Fibroblast of peridontal ligament (primary cell): ENCODE measurements around the gene WNT9A.

Experiments used
- DNase-seq: peaks from one replicate; pipeline ENCODE4 v3.0.0-alpha.2; 2010; ENCODE audit errors: extremely low read depth

Gene WNT9A

DNA sequence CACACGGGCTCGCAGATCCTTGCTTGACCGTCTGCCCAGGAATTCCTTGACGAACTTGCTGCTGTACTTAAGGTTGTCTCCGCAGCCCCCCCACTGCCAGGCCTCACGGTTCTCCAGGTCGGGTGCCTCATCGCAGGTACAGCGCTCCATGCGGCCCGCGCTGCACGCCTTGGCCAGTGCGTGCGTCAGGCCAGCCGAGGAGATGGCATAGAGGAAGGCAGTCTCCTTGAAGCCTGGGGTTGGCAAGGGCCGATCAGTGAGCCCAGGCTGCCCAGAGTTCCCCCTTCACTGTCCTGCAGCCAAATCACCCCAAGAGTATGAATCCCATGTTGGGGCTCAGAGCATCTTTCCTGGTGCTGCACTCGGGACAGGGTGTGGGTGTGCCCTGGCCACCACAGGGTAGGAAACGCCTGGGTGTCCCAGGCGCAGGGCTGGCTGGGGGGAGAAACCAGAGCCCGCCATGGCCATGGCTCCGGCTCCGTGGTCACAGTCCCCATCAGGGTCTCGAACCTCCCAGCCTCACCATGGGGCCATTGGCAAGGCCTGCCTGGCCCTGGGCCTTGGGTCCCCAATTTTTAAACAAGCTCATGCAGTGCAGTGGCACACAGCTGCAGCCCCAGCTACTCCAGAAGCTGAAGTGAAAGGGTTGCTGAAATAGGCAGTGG, 23.4 kb downstream of the WNT9A start:
- no peak for DNase-seq

GRCh38 chr1:227923353-227924167, 24.2 kb downstream of the WNT9A start:
- no peak for DNase-seq

DNA sequence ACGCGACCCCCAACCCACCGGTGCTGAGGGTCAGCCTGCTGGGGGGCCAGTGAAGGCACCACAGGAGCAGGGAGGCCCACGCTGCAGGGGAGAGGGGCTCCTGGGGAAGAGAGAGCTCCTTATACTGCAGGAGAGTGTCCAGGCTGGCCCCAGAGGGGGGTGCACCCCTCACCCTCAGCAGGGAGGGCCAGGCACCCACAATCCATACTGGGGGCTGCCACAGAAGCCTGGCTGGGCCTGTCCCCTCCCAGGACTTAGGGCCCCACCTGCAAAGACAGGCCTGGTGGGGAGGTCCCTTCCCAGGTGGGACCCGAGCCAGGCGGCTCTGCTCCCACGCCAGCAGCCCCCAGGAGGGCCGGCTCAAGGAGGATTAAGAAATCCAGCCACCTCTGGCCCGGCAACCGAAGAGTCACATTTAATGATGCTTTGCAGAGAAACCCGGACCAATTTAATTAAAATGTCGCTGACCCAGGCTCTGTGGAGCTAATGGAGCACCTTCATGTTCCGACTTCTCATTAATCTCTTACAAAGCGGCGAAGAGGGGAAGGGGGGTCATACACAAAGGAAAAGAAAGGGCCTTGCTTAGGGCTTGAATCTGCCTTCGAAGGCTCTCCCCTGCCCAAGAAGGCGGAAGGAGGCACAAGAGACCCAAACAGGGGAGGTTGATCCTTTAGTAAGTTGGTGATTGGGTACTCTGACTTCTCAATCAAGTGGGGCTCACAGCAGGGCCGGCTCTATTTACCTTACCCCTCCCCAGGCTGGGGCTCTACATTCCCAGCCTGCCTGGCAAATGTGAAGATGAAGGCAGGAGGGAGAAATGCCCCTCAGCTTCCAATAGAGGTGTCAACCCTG, 25.0 kb downstream of the WNT9A start:
- DNase-seq = no peak

GRCh38 chr1:227921461-227922185, 26.1 kb downstream of the WNT9A start:
- DNase-seq = no peak

DNA sequence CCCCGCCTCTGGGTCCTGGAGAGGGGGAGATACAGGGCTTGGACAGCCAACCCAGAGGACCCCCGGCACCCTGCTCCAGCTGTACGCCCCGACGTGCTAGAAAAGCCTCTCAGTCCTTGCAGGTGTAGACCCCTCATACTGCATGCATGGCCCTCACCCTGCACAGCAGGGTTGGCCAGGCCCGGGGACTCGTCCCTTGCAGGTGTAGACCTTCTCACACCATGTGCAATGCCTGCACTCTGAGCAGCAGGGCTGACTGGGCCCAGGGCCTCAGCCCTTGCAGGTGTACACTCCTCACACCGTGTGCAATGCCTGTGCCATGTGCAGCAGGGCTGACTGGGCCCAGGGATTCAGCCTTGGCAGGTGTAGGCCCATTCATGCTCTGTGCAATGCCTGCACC, 26.8 kb downstream of the WNT9A start:
- no peak for DNase-seq

DNA sequence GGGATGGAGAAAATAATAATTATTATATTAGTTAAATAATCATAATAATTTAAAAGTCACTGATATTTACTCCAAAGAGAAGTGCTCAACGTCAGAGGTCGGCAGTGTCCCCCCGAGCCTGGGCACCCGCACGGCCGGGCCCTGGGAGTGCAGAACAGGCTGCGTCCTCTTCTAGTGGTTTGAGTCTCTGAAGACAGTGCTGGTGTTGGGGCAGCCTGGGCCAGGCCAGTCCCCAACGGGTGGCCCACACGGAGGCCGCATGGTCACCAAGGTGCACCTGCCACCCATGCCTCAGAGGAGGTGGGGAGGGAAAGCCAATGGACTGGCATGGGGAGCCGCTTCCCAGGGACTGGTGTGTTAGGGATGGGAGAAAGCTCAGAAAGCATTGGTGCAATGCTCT, 27.3 kb downstream of the WNT9A start:
- no peak for DNase-seq

- DNase-seq = no peak
These were observed 27.8 kb downstream of the WNT9A start for GRCh38 chr1:227919906-227920305.

GRCh38 chr1:227918736-227919135, 29.0 kb downstream of the WNT9A start:
- DNase-seq = no peak

DNA sequence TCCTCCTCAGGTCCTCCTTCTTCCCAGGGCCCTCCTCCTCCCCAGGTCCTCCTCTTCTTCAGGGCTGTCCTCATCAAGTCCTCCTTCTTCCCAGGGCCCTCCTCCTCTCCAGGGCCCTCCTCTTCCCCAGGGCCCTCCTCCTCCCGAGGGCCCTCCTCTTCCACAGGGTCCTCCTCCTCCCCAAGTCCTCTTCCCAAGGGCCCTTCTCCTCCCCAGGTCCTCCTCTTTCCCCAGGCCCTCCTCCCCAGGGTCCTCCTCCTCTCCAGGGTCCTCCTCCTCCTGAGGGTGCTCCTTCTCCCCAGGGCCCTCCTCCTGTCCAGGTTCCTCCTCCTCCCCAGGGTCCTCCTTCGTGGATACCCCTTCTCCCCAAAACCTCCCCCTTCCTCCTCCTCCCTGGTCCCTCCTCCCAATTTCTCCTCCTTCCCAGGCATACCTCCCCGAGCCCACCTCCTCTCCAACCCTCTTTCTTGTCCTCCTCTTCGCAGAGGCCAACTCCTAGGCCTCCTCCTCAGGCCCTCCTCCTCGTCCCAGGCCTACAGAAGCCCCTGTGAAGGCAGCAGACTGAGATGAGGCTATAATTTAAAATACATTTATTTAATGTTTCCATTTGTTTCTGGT, 29.5 kb downstream of the WNT9A start:
- no peak for DNase-seq

- DNase-seq = no peak
These were observed 30.4 kb downstream of the WNT9A start for GRCh38 chr1:227917081-227917950.

GRCh38 chr1:227916655-227917054, 31.1 kb downstream of the WNT9A start:
- no peak for DNase-seq

GRCh38 chr1:227915564-227916553, 31.9 kb downstream of the WNT9A start:
- DNase-seq = no peak

DNA sequence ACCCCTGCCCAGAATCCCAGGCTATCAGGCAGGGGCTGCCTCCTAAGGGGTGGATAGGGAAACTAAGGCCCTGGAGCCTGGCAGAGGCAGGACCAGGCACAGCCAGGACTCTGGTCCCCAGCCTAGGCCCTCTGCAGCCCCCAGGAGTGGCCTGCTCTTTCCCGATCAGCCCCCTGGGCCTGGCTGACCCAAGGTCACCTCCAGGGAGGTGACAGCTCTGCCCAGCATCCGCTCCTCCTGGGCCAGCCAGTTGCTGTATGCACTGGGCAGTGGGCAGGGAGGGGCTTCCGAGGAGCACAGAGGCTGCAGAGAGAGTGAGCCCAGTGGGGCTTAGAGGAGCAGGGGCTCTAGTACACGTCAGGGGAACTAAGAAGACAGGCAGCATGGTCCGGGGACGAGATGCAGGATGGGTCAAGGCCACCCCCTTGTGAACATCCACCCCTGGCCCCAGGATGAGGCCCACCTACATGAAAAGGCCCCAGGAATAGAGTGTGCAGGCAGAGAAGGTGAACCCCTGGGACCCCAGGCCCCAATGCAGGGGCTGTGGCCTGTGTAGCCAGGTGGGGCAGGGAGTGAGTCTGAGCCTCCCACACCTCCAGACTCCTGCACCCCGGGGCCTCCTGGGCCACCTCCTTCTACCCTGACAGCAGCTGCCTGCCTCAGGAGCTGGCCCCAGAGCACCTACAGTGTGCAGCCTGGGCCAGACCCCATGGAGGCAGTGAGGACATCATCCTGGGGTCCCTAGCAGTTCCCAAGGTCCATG, 32.8 kb downstream of the WNT9A start:
- DNase-seq = no peak

DNA sequence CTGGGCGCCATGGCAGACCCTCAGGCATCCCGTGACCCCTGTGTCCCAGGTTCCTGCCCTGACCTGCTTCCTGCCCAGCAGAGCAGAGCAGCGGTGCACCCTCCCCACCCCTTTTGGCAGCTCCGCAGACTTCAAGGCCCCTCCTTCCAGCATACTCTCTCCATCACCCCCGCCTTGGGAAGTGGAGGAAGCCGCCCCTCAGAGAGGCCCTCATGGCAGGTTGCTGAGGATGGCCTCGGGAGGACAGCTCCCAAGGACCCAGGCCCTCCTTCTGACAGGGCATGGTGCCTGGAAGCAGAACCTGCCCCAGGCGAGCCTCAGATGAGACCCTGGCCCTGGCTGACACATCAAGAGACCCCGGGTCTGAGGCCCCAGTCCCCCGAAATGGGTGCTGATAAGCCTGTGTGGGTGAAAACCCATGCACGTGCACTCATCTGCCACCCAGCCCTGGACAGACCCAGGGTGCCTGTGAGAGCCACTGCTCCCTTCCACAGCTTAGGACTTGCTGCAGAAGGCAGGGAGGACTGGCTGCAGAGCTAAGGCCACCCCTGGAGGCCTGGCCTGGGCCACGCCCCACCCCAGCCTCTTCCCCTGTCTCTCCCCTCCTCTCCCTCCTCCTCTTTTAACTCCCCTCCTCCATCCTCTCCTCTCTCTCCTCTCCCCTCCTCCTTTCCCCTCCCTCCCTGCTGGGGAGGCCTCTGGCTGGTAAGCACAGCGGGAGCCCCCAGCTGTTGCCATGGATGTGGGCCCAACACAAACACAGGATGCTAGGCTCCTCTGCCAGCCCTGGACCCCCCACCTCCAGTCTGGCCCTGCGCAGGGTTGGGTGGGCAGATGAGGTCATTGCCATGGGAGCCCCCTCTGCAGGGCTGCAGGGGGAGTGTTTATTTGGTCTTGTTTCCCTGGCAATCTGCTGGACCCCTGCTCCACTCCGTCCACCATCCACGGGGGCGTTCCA, 33.7 kb downstream of the WNT9A start:
- DNase-seq = no peak

DNA sequence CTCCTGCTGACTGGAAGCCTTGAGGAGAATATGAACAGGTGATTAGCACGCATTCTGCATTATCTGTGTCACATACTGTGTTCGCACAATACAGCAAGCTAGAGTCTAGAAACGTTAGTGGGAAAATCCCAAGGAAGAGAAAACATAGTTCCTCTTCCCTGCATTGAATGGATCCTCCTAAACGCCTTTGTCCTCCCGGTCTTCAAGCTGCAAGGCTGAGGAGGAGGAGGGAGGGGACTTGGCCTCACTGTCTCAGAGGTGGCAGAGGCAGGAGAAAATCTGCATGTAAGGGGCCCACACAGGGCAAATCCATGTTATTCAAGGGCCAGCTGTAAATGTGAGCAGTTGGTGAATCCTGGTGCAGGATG, 34.4 kb downstream of the WNT9A start:
- DNase-seq = no peak

DNA sequence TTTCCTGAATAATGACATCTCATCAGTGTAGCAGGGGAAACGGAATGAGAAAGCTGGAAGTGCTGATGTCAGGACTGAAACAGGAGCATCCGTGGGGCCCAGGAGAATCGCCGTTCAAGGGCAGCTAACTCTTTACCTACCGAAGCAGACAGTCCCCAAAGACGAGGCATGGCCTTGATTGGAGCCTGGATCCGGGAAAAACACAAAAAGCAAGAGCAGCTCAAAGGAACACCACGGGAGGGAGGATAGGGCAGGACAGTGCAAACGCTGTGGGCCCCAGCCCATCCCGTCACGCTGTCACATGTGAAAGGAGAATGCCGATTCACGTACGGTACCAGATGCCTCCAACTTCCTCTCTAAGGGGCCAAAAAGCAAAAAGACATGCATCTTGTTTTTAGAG, 34.9 kb downstream of the WNT9A start:
- DNase-seq = no peak

DNA sequence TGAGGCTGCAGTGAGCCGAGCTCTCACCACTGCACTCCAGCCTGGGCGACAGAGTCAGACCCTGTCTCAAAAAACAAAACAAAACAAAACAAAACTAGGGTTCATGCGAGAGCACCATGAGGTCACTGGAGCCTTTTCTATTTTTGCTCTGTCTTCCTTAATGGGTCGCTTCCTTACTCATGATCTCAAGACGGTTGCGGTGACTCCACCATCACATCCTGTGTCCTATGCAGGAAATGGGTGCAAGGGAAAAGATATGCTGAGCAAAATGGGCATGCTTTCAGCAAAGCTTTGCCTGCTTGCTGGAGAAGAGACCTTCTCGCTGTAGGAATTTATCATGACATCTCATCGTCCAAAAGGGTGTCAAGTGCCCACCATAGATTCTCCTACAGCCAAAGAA, 36.4 kb downstream of the WNT9A start:
- no peak for DNase-seq
